ENCODE data around the gene CRKL. TPM values are rescaled to one million over a fixed set of nuclear protein-coding genes. Genes with fewer than 3 reads are reported as not detected.
"Not testable (repeated sequence)": the region's sequence is repeated elsewhere in the genome, so short reads cannot be mapped to it uniquely, and the experiment has no call there.

CRKL gene
- total RNA-seq, 1 donor from 2014 or later = 55.5 TPM

DNA sequence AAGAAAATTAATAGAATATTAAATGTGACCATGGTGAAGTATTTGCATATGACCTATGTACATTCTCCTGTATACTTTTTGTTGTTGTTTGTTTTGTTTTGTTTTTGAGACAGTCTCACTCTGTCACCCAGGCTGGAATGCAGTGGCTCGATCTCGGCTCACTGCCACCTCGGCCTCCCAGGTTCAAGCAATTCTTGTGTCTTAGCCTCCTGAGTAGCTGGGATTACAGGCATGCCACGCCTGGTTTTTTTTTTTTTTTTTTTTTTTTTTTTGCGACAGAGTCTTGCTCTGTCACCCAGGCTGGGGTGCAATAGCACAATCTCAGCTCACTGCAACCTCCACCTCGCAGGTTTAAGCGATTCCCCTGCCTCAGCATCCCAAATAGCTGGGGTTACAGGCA lies 19.5 kb upstream of the CRKL start:
- DNase-seq (ENCODE audit: low spot score); intact Hi-C loops (cut with DNase I): not testable (repeated sequence)

DNA sequence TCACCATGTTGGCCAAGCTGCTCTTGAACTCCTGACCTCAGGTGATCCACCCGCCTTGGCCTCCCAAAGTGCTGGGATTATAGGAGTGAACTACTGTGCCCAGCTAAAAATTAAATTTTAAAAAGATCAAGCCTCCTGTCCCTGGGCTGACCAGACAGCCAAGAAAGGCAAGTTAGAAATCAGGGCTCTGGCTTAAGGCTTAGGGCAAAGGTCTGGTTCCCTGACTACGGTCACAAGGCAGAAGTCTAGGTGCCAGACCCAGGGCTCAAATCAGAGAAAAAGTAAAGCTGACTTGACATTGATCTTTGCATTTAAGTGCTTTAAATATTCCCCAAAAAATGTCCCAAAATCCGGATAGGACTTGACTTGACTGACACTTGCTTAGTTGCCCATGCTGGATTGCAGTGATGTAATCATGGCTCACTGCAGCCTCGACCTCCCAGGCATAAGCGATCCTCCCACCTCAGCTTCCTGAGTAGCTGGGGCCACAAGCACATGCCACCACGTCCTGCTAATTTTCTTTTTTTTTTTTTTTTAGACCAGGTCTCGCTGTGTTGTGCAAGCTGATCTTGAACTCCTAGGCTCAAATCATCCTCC lies 17.3 kb upstream of the CRKL start:
- no peak for DNase-seq (ENCODE audit: low spot score)
- intact Hi-C loops (cut with DNase I) = no loop called here

DNA sequence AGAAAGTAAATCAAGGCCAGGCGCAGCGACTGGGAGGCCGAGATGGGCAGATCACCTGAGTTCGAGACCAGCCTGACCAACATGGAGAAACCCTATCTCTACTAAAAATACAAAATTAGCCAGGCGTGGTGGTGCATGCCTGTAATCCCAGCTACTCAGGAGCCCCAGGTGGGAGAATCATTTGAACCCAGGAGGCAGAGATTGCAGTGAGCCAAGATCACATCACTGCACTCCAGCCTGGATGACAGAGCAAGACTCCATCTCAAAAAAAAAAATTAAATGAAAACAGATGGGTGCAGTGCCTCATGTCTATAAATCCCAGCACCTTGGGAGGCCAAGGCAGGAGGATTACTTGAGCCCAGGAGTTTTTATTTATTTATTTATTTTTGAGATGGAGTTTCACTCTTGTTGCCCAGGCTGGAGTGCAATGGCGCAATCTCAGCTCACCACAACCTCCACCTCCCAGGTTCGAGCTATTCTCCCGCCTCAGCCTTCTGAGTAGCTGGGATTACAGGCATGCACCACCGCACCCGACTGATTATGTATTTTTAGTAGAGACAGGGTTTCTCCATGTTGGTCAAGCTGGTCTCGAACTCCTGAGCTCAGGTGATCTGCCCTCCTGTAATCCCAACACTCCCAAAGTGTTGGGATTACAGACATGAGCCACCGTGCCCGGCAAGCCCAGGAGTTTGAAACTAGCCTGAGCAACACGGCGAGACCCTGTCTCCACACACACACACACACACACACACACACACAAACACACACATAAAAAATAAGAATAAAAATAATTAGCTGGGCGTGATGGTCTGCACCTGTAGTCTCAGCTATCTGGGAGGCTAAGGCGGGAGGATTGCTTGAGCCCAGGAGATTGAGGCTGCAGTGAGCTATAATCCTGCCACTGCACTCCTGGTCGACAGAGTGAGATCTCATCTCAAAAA lies 15.8 kb upstream of the CRKL start:
- intact Hi-C loops (cut with DNase I) = not testable (repeated sequence)

DNA sequence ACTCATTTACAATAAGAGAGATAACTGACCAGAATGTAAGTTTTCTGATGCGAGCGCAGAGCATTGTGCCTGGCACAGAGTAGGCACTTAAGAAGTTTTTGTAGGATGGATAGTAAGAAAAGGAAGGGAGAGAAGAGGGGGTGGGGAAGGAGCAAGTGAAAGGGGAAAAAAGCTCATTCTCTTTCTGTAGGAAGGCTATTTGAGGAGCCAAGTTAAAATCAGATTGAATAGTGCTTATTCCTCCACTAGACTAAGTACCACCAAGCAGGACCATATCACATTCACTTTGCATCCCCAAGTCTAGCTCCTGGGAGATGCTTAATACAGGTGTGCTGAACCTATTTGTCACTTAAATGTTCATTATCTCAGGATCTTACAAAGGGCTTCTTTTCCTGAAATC lies 14.1 kb upstream of the CRKL start:
- intact Hi-C loops (cut with DNase I) = no loop called here
- no peak for DNase-seq (ENCODE audit: low spot score)

More for the DNA sequence above, 15.8 kb upstream of the CRKL start:
- DNase-seq (ENCODE audit: low spot score) = not testable (repeated sequence)

DNA sequence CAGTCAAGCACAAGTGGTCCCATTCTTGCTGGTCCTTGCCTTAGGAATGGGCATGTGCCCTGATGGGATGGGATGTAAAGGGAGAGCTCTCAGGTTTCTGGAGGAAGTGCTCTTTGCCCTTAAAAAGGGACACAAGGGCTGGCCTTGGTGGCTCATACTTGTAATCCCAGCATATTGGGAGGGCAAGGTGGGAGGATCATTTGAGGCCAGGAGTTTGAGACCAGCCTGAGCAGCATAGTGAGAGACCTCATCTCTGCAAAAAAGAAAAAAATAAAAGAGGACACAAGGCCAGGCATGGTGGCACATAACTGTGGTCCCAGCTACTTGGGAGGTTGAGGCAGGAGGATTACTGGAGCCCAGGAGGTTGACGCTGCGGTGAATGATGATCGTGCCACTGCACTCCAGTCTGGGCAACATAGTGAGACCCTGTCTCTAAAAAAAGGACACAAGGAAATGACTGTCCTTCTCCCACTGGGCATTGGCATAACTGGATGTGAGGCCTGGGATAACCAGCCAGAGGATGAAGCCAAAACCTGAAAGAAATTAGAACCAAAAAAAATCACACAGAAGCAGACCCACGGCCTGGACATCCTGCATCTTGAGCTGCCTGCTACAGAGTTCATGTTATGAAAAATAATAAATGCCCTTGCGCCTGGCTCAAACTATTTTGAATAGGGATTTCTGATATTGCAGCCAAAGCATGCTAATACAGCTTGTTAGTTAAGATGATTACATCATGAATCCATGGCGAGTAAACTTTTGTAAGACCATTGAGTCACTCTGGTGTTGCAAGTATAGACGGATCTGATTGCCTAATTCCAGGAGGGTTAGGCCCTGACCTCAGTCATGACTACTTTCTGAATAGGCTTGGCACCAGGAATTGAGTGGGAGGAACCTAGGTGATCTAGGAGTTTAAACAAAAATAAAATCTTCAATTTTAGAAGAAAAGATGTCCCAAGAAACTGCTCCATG lies 12.9 kb upstream of the CRKL start:
- no peak for DNase-seq (ENCODE audit: low spot score)

DNA sequence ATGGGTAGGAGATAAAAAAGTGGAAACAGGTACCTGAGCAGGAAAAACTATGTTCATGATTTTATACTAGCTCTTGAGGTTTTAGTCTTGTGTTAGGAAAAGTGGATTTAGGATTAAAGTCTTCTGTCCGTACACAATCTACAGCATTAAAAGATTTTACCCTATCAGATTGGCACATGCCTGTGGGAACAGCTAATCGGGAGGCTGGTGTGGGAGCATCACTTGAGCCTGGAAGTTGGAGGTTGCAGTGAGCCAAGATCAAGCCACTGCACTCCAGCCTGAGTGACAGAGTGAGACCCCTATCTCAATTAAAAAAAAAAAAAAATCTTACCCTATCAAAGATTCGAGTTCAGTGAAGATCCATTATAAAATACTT lies 12.2 kb upstream of the CRKL start:
- intact Hi-C loops (cut with DNase I) = no loop called here
- DNase-seq (ENCODE audit: low spot score) = no peak

More for the DNA sequence above, 12.9 kb upstream of the CRKL start:
- intact Hi-C loops (cut with DNase I) = no loop called here

DNA sequence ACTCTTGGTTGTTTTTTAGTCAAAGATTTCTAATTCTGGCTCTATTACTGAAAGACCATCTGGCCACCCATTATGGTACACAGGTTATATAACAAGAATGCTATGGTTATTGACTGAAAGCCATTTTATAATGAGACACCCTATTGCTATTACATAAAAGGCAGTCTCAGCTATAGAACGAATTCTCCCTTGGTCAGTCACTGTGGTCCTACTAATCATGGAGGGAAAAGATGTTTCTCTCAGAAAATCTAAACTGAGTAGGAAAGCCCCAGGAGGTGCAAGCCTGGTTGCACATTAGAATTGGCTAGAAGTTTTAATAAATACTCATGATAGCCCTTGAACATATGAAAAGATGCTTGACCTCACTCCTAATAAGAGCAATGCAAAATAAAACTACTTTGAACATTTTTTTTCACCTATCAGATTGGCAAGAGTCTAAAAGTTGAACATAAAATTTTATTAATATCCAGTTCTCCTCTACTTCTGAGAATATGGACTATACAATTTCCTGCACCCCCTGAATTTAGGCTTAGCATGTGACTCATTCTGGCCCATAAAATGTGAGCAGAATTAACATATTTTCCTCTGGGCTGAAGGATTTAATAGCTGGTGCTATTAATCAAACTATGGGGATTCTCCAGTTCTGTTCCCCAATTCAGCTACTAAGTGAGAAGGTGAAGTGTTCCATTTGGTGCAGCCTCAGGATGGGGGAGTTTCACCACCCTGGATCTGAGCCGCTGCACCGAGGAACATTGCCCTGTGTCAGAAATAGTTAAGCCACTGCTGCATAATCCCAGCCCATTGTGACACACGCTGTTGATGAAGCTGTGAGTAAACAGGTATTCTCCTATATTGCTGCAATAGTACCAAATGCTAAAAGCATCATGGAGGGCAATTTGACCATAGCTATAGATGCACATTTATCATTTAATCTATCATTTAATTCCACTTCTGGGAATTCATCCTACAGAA lies 11.5 kb upstream of the CRKL start:
- DNase-seq (ENCODE audit: low spot score) = no peak
- intact Hi-C loops (cut with DNase I) = no loop called here

DNA sequence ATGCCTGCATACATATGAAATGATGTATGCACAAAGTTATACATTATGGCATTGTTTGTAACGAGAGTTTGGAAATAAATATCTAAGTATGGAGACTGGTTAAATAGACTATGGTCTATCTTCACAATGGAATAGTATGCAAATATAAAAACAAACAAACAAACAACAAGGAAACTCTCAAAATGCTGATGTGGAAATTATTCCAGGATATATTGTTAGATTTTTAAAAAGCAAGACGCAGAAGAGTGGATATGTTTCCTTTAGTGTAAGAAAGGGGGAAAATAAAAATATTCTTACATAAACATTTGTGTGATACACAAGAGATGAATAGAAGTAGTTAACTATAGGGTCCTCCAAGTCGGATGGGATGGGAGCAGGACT lies 10.8 kb upstream of the CRKL start:
- intact Hi-C loops (cut with DNase I) = no loop called here
- DNase-seq (ENCODE audit: low spot score) = no peak

DNA sequence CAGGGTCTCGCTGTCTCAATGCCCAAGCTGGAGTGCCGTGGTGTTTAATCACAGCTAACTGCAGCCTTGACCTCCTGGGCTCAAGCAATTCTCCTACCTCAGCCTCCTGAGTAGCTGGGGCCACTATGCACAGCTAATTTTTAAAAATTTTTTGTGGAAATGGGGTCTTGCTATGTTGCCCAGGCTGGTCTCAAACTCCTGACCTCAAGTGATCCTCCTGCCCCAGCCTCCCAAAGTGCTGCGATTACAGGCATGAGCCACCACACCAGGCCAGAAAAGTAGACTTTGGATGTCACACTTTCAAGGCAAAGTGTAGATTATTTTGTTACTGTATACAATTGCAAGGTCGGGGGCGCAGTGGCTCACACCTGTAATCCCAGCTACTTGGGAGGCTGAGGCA lies 8.5 kb upstream of the CRKL start:
- DNase-seq (ENCODE audit: low spot score); intact Hi-C loops (cut with DNase I): not testable (repeated sequence)

DNA sequence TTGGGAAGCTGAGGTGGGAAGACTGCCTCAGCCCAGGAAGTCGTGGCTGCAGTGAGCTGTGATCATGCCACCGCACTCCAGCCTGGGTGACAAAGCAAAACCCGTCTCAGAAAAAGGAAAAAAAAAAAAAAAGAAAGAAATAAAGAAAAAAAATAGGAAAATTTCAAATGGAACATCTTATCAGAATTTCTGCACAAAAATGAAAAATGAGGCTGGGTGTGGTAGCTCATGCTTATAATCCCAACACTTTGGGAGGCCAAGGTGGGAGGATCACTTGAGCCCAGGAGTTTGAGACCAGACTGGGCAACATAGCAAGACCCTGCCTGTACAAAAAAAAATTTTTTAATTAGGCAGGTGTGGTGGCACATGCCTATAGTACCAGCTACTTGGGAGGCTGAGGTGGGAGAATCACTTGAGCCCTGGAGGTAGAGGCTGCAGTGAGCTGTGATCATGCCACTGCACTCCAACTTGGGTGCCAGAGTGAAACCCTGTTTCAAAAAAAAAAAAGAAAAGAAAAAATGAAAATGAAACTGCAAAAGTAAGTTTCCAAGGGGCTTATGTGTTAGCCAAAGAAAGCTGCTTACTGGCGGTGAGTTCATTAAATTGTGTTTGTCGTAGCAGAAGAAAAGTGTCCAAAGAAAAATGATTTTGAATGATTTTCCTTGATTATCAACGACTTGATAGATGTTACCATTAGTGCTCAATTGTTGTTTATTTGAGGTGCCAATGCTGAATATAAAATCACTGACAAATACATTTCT lies 7.5 kb upstream of the CRKL start:
- no peak for DNase-seq (ENCODE audit: low spot score)
- intact Hi-C loops (cut with DNase I) = no loop called here

DNA sequence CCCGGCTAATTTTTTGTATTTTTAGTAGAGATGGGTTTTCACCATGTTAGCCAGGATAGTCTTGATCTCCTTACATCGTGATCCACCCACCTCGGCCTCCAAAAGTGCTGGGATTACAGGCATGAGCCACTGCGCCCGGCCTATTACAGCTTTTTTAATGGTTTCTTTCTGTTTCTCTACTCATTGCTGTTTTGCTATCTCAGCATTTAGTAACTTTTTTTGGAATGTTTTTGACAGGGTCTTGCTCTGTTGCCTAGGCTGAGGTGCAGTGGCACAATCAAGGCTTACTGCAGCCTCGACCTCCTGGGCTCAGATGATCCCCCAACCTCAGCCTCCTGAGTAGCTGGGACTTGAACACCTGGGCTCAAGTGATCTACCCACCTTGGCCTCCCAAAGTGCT lies 4.7 kb upstream of the CRKL start:
- DNase-seq (ENCODE audit: low spot score) = no peak
- intact Hi-C loops (cut with DNase I) = no loop called here

DNA sequence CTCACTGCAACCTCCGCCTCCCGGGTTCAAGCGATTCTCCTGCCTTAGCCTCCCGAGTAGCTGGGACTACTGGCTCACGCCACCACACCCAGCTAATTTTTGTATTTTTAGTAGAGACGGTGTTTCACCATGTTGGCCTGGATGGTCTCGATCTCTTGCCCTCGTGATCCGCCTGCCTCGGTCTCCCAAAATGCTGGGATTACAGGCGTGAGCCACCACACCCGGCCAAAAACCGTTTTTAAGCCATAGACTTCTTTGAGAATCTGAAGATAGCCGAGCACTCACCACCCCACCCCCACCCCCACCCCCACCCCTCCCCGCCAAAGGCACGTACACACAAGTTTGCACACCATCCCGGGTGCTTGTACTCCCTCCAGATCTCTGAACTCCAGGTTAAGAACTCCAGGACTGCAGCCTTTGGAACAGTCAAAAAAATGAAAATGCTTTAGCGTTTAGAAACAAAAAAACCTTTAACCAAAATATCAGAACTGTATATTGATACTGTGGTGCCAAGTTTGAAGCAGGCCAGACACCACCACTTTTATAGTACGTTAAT lies 1.5 kb downstream of the CRKL start:
- no peak for DNase-seq (ENCODE audit: low spot score)
- intact Hi-C loops (cut with DNase I) = loop anchor here (5.0 kb wide), 2 partner anchors 61 to 84 kb away; partner anchors contain the start of genes PI4KA, SNAP29 and THAP7

DNA sequence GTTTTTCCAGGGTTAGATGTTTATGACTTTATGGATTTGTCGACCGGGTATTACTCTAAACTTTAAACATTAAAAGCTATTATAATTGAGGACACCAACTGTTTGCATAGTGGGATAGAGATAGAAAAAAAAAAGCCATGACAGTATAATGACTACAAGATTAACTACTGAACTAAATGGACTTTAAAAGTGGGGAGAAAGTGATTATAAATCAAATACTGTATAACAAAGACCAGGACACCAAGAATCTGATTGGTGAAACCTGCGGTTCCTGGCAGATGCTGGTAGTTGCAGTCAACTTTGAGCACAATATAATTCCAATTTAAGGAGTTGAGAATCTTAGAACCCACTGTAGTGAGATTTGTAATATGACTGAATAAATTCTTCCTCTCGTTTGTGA lies 2.5 kb downstream of the CRKL start:
- intact Hi-C loops (cut with DNase I) = loop anchor here (5.0 kb wide), 2 partner anchors 62 to 83 kb away; partner anchors contain the start of genes PI4KA, SNAP29 and THAP7
- no peak for DNase-seq (ENCODE audit: low spot score)

DNA sequence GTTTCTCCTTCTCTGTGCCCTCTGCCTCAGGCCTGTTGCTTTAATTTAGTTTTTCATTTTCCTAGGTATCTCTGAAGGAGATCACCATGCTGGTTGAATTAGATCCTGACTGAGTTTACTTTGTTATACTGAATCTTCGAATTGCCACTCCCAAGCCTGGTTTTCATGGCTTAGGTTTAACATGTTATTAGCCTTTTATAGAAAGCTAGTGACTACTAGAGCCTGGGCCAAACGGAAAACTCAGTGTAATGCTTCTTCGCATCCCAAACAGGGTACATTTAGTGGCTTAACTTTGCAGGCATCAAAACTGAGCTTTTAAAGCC lies 3.6 kb downstream of the CRKL start:
- DNase-seq (ENCODE audit: low spot score) = no peak
- intact Hi-C loops (cut with DNase I) = no loop called here

DNA sequence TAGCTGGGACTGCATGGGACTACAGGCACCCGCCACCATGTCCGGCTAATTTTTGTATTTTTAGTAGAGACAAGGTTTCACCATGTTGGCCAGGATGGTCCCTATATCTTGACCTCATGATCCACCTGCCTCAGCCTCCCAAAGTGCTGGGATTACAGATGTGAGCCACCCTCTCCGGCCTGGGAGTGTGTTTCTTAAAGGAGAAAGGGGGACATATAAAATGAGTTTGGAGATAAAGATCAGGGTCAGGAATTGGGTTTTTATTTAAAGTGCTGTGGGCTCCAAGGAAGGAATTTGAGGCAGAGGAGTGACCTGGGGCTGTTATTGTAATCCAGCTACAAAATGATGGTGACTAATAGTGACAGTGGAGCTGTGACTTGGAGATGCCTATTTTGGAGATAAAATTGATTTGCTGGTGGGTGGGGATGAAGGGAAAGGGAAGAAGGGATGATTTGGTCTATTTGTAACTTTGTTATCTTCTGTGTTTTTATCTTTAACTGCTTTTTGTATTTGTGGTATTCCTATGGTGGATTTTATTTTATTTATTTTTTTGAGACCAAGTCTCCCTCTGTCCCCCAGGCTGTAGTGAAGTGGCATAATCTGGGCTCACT lies 5.0 kb downstream of the CRKL start:
- DNase-seq (ENCODE audit: low spot score) = no peak
- intact Hi-C loops (cut with DNase I) = no loop called here

DNA sequence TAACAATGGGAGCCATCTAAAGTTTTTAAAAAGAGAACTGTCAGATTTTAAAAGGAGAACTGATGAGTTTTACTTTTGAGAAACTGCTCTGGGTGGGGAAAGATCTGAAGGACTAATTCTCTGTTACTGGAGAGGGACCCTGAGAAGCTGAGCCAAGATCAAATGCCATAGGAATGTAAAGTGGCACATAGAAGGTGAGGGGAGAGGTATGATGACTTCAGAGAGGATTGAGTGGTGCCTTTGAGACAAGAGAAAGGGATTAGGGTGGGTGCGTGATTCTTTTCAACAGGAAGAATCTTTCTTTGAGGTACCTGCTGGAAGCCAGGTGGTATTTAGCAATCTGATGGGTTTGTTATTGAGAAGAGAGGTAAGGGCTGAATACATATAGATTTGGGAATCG lies 9.0 kb downstream of the CRKL start:
- intact Hi-C loops (cut with DNase I) = no loop called here
- DNase-seq (ENCODE audit: low spot score) = no peak

DNA sequence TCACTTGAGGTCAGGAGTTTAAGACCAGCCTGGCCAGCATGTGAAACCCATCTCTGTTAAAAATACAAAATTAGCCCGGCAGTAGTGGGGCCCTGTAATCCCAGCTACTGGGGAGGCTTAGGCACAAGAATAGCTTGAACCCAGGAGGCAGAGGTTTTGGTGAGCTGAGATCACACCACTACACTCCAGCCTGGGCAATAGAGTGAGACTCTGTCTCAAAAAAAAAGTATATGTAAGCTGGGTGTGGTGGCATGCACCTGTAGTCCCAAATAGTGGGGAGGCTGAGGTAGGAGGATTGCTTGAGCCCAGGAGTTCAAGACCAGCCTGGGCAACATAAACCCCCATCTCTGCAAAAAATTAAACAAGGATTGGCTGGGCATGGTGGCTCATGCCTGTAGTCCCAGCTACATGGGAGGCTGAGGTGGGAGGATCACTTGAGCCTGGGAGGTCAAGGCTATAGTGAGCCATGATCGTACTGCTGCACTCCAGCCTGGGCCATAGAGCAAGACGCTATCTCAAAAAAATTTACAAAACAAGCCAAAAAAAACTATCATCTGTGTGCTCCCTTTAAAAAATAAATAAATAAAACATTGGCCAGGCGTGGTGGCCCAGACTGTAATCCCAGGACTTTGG lies 10.8 kb downstream of the CRKL start:
- intact Hi-C loops (cut with DNase I) = no loop called here
- no peak for DNase-seq (ENCODE audit: low spot score)
